Endothelial cell (in vitro differentiated cells): ENCODE data around the gene WWC1. TPM values are rescaled to one million over a fixed set of nuclear protein-coding genes. Genes with fewer than 3 reads are reported as not detected.

Experiments
- DNase-seq: peaks from one replicate; pipeline ENCODE4 v3.0.0; 2021; ENCODE audit warnings: low spot score
- H3K27ac Mint-ChIP-seq: one replicate; pipeline ENCODE4 v1.8.0; 2021; ENCODE audit warnings: mixed read lengths, inconsistent platforms; ENCODE audit not compliant: unreplicated experiment
- H3K27me3 Mint-ChIP-seq: one replicate; pipeline ENCODE4 v1.8.0; 2021; ENCODE audit warnings: mild to moderate bottlenecking, moderate library complexity, mixed read lengths, inconsistent platforms; ENCODE audit not compliant: unreplicated experiment
- H3K36me3 Mint-ChIP-seq: one replicate; pipeline ENCODE4 v1.8.0; 2021; ENCODE audit warnings: mild to moderate bottlenecking, low read depth, mixed read lengths, inconsistent platforms; ENCODE audit not compliant: unreplicated experiment
- H3K4me1 Mint-ChIP-seq: one replicate; pipeline ENCODE4 v1.8.0; 2021; ENCODE audit warnings: mild to moderate bottlenecking, mixed read lengths, inconsistent platforms; ENCODE audit not compliant: unreplicated experiment
- H3K4me3 Mint-ChIP-seq: one replicate; pipeline ENCODE4 v1.8.0; 2021; ENCODE audit warnings: mild to moderate bottlenecking, mixed read lengths, inconsistent platforms; ENCODE audit not compliant: unreplicated experiment
- H3K9me3 Mint-ChIP-seq: one replicate; pipeline ENCODE4 v1.8.0; 2021; ENCODE audit warnings: mixed read lengths, inconsistent platforms; ENCODE audit not compliant: unreplicated experiment
- CTCF ChIP-seq: fragments of 200-600 bp; sonication (generic); IDR thresholded peaks from one replicate; pipeline ENCODE4 v1.5.0; 2021; ENCODE audit warnings: antibody characterized with exemption; ENCODE audit not compliant: unreplicated experiment
- total RNA-seq: library from RNA; stranded (reverse); fragmentation: NEBNext Ultra II Directional; extraction: Animal tissue kit (Norgen Biotek cat#: 25700); gene quantifications from one replicate; pipeline ENCODE4 v1.2.1, GENCODE V29; 2021; ENCODE audit not compliant: unreplicated experiment

The WWC1 gene
- total RNA-seq, 1 donor from 2014 or later: 1.1 TPM

- Mint-ChIP-seq H3K4me3 (no peak overlapping the region), H3K27ac (no peak overlapping the region), H3K4me1 (peaks cover 12% of the 10 kb centered on the region), H3K9me3 (no peaks in the 10 kb centered on the region), H3K27me3 (no peaks in the 10 kb centered on the region), H3K36me3 (peaks cover 29% of the 10 kb centered on the region)
- no peak for TF ChIP-seq CTCF
- no peak for DNase-seq
Observed at GRCh38 chr5:168489059-168489458, 197.6 kb downstream of the WWC1 start.

GRCh38 chr5:168494057-168494555 lies 202.7 kb downstream of the WWC1 start:
- Mint-ChIP-seq H3K4me1 (no peaks in the 10 kb centered on the region), H3K36me3 (peaks cover 49% of the 10 kb centered on the region), H3K4me3 (no peak overlapping the region), H3K27me3 (no peaks in the 10 kb centered on the region), H3K27ac (no peak overlapping the region), H3K9me3 (no peaks in the 10 kb centered on the region)
- no peak for DNase-seq
- no peak for TF ChIP-seq CTCF

GRCh38 chr5:168502563-168503237 lies 211.3 kb downstream of the WWC1 start:
- Mint-ChIP-seq H3K4me1 (no peaks in the 10 kb centered on the region), H3K27me3 (no peaks in the 10 kb centered on the region), H3K36me3 (peaks cover 20% of the 10 kb centered on the region), H3K4me3 (peak overlapping the region; percentile 11), H3K9me3 (no peaks in the 10 kb centered on the region), H3K27ac (no peak overlapping the region)
- DNase-seq: no peak
- no peak for TF ChIP-seq CTCF

GRCh38 chr5:168513861-168514428 lies 222.5 kb downstream of the WWC1 start:
- H3K27ac Mint-ChIP-seq: no peak overlapping the region
- no peaks in the 10 kb centered on the region for H3K27me3 Mint-ChIP-seq
- H3K4me1 Mint-ChIP-seq: no peaks in the 10 kb centered on the region
- H3K4me3 Mint-ChIP-seq: peak overlapping the region; percentile 62
- no peak for TF ChIP-seq CTCF
- H3K36me3 Mint-ChIP-seq: peaks cover 61% of the 10 kb centered on the region
- no peaks in the 10 kb centered on the region for H3K9me3 Mint-ChIP-seq
- DNase-seq: no peak

Other genes with a start within 250 kb of the WWC1 start
- gene RARS1, start 194.8 kb downstream of the WWC1 start, total RNA-seq: 88.5 TPM
- gene FBLL1, start 237.7 kb downstream of the WWC1 start, total RNA-seq: 0.51 TPM